ENCODE results near the gene STAC2.

GRCh38 chr17:39183045-39183444 is 42.7 kb downstream of the STAC2 start:
- TF ChIP-seq CEBPZ (IDR thresholded peaks at IDR 0.05; ENCODE audit: low read length) (no peak), PAX8 (CRISPR knock-in tag; IDR thresholded peaks at IDR 0.05; ENCODE audit: borderline replicate concordance) (no peak), SMAD1 (CRISPR knock-in tag; IDR thresholded peaks at IDR 0.05; ENCODE audit: borderline replicate concordance, low read depth) (no peak), EP300 (IDR thresholded peaks at IDR 0.05; ENCODE audit: low read depth in 2 of 2, low read length in 2 of 2) (no peak), EP300 (CRISPR knock-in tag; IDR thresholded peaks at IDR 0.05; ENCODE audit: borderline replicate concordance) (no peak), RFX5 (IDR thresholded peaks at IDR 0.05; ENCODE audit: low read depth, low read length) (no peak), RCOR2 (CRISPR knock-in tag; IDR thresholded peaks at IDR 0.05) (no peak), ZBED4 (CRISPR knock-in tag; IDR thresholded peaks at IDR 0.05; ENCODE audit: borderline replicate concordance) (no peak), PAXIP1 (CRISPR knock-in tag; conservative IDR thresholded peaks at IDR 0.05) (no peak), ZNF225 (CRISPR knock-in tag; IDR thresholded peaks at IDR 0.05) (no peak), REST (IDR thresholded peaks at IDR 0.05; ENCODE audit: borderline replicate concordance in 1 of 2, low read depth in 1 of 2, low read length in 2 of 2) (no peak), RAD21 (CRISPR knock-in tag; IDR thresholded peaks at IDR 0.05) (no peak), ZNF124 (CRISPR knock-in tag; IDR thresholded peaks at IDR 0.05) (no peak), RNF2 (conservative IDR thresholded peaks at IDR 0.05; ENCODE audit: low read depth) (no peak), HDAC6 (IDR thresholded peaks at IDR 0.05; ENCODE audit: low read depth, low read length) (no peak)
